Measurements from ENCODE around the gene TBCCD1. TPM values are rescaled to one million over a fixed set of nuclear protein-coding genes. Genes with fewer than 3 reads are reported as not detected.

TBCCD1 gene
- total RNA-seq, 4 donors from 2014 or later: 3.8 to 31.7 (median 15.1) TPM

GRCh38 chr3:186613637-186614265, 46.6 kb upstream of the TBCCD1 start:
- H3K36me3 ChIP-seq: no peaks in the 10 kb centered on the region
- H3K4me3 ChIP-seq: no peak overlapping the region
- H3K4me1 ChIP-seq: no peaks in the 10 kb centered on the region
- no peaks in the 10 kb centered on the region for H3K27me3 ChIP-seq
- no peaks in the 10 kb centered on the region for H3K9me3 ChIP-seq
- DNase-seq: no peak
- TF ChIP-seq CTCF (IDR thresholded peaks at IDR 0.05) (no peak), POLR2A (IDR thresholded peaks at IDR 0.05) (no peak)
- no peak overlapping the region for H3K27ac ChIP-seq
- intact Hi-C loops (cut with DNase I; ENCODE audit: low total_unique reads): no loop called here

- TF ChIP-seq POLR2A (IDR thresholded peaks at IDR 0.05) (no peak), CTCF (IDR thresholded peaks at IDR 0.05) (no peak)
- DNase-seq: no peak
- Histone ChIP-seq H3K4me1 (no peaks in the 10 kb centered on the region), H3K4me3 (no peak within 1 kb of the TSS), H3K36me3 (no peaks in the 10 kb centered on the region), H3K27ac (no peak within 1 kb of the TSS), H3K9me3 (no peaks in the 10 kb centered on the region), H3K27me3 (no peaks in the 10 kb centered on the region)
- intact Hi-C loops (cut with DNase I; ENCODE audit: low total_unique reads): no loop called here
Observed at GRCh38 chr3:186612721-186613636, 45.8 kb upstream of the TBCCD1 start, which contains the start of gene AHSG. TSS of gene AHSG (plus strand) at chr3:186613060. CDS start at chr3:186613142, 82 bp downstream.

- H3K27me3 ChIP-seq: no peaks in the 10 kb centered on the region
- TF ChIP-seq CTCF (IDR thresholded peaks at IDR 0.05) (no peak), POLR2A (IDR thresholded peaks at IDR 0.05) (no peak)
- H3K36me3 ChIP-seq: no peaks in the 10 kb centered on the region
- no peaks in the 10 kb centered on the region for H3K4me1 ChIP-seq
- no peak overlapping the region for H3K27ac ChIP-seq
- no peak overlapping the region for H3K4me3 ChIP-seq
- no peaks in the 10 kb centered on the region for H3K9me3 ChIP-seq
- DNase-seq: no peak
- intact Hi-C loops (cut with DNase I; ENCODE audit: low total_unique reads): no loop called here
Observed at GRCh38 chr3:186612065-186612464, 44.9 kb upstream of the TBCCD1 start.

- H3K27ac ChIP-seq: no peak overlapping the region
- H3K9me3 ChIP-seq: no peaks in the 10 kb centered on the region
- no peak overlapping the region for H3K4me3 ChIP-seq
- no peaks in the 10 kb centered on the region for H3K36me3 ChIP-seq
- H3K27me3 ChIP-seq: no peaks in the 10 kb centered on the region
- intact Hi-C loops (cut with DNase I; ENCODE audit: low total_unique reads): no loop called here
- TF ChIP-seq CTCF (IDR thresholded peaks at IDR 0.05) (no peak), POLR2A (IDR thresholded peaks at IDR 0.05) (no peak)
- H3K4me1 ChIP-seq: no peaks in the 10 kb centered on the region
- no peak for DNase-seq
Observed at GRCh38 chr3:186609247-186609868, 42.2 kb upstream of the TBCCD1 start.
